Esophagus muscularis mucosa (tissue), 4 donors: Measurements from ENCODE around the gene ASCL2. TPM values are rescaled to one million over a fixed set of nuclear protein-coding genes. Genes with fewer than 3 reads are reported as not detected.

Source experiments
- DNase-seq: peaks from one replicate; pipeline ENCODE4 v3.0.0-alpha.2; 2017; ENCODE audit errors: extremely low spot score
- H3K27ac ChIP-seq, 4 donors: fragments of 200-600 bp; sonication (generic); replicated peaks in 1 of 4; 1 replicate in 3 of 4; 2 replicates in 1 of 4; pipeline ENCODE4 v1.5.1; 2016 to 2019; ENCODE audit warnings: mild to moderate bottlenecking in 1 of 4
- H3K27me3 ChIP-seq, 4 donors: fragments of 200-600 bp; sonication (generic); one replicate each; pipeline versions ENCODE4 v1.5.1 to v1.6.0; 2016 to 2019
- H3K36me3 ChIP-seq, 4 donors: fragments of 200-600 bp; sonication (generic); one replicate each; pipeline ENCODE4 v1.5.1; 2016 to 2019
- H3K4me1 ChIP-seq, 4 donors: fragments of 200-600 bp; sonication (generic); one replicate each; pipeline ENCODE4 v1.5.1; 2016 to 2019
- H3K4me3 ChIP-seq, 4 donors: fragments of 200-600 bp; sonication (generic); 1 replicate in 2 of 4; 2 replicates in 2 of 4; pipeline ENCODE4 v1.5.1; 2016 to 2019; ENCODE audit warnings: mild to moderate bottlenecking in 4 of 4, moderate library complexity in 1 of 4
- H3K9me3 ChIP-seq, 4 donors: fragments of 200-600 bp; sonication (generic); 1 replicate in 3 of 4; 2 replicates in 1 of 4; pipeline ENCODE4 v1.5.1; 2016 to 2019
- EP300 ChIP-seq: sonication (generic); formaldehyde crosslinking; IDR thresholded peaks from one replicate; pipeline ENCODE4 v1.6.1; 2017; ENCODE audit warnings: antibody characterized with exemption
- POLR2A ChIP-seq: fragments of 450-650 bp; IDR thresholded peaks from one replicate; pipeline ENCODE4 v1.6.1; 2017; ENCODE audit warnings: antibody characterized with exemption, moderate library complexity, mild to moderate bottlenecking, low read depth
- POLR2AphosphoS5 ChIP-seq, 2 donors: sonication (generic); formaldehyde crosslinking; IDR thresholded peaks; one replicate each; pipeline ENCODE4 v1.6.1; 2017; ENCODE audit warnings: antibody characterized with exemption in 2 of 2
- WGBS: methylation state at CpG from one replicate; pipeline ENCODE4 v1.1.5; 2018; 5-methylcytosine and 5-hydroxymethylcytosine counted together
- intact Hi-C: fragments of 100-400 bp; cut with DNase I; formaldehyde crosslinking; loops from one replicate; pipeline ENCODE4 v1.15.1; 2023
- total RNA-seq, 4 donors: library from RNA; depleted of rRNA; stranded (reverse); fragments of >200 nt; gene quantifications; one replicate each; pipeline versions ENCODE4 v1.1.0 to v1.2.1, GENCODE V29; 2016
- TF ChIP-seq, protein P1 (sequence below), 3 experiments: fragments of 200-600 bp in 2 of 3; fragments of 450-650 bp in 1 of 3; sonication (generic) in 2 of 3; IDR thresholded peaks; one replicate each; pipeline ENCODE4 v1.5.1; 2017 to 2019; ENCODE audit warnings: antibody characterized with exemption in 3 of 3, mild to moderate bottlenecking in 2 of 3, moderate library complexity in 1 of 3

The ASCL2 gene
- total RNA-seq, 4 donors from 2014 or later: 0.32 to 0.83 (median 0.42) TPM; not detected in 1

GRCh38 chr11:2314525-2315394 is 44.4 kb upstream of the ASCL2 start:
- intact Hi-C loops: no loop called here
- TF ChIP-seq POLR2A (no peak), EP300 (no peak), POLR2AphosphoS5 (IDR thresholded peaks at IDR 0.05) (peak; percentile 53 to 63)
- TF ChIP-seq, protein P1, sequence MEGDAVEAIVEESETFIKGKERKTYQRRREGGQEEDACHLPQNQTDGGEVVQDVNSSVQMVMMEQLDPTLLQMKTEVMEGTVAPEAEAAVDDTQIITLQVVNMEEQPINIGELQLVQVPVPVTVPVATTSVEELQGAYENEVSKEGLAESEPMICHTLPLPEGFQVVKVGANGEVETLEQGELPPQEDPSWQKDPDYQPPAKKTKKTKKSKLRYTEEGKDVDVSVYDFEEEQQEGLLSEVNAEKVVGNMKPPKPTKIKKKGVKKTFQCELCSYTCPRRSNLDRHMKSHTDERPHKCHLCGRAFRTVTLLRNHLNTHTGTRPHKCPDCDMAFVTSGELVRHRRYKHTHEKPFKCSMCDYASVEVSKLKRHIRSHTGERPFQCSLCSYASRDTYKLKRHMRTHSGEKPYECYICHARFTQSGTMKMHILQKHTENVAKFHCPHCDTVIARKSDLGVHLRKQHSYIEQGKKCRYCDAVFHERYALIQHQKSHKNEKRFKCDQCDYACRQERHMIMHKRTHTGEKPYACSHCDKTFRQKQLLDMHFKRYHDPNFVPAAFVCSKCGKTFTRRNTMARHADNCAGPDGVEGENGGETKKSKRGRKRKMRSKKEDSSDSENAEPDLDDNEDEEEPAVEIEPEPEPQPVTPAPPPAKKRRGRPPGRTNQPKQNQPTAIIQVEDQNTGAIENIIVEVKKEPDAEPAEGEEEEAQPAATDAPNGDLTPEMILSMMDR (IDR thresholded peaks at IDR 0.05): no peak
- no peaks in the 10 kb centered on the region for H3K36me3 ChIP-seq
- H3K27ac ChIP-seq: peak overlapping the region; percentile 79 to 85 (median 84)
- peak overlapping the region; percentile 25 to 39 (median 35) for H3K4me3 ChIP-seq
- no peaks in the 10 kb centered on the region for H3K27me3 ChIP-seq
- H3K9me3 ChIP-seq: peaks cover 0 to 11% (median 5%) of the 10 kb centered on the region in 4 donors
- H3K4me1 ChIP-seq: peaks cover 32 to 47% (median 43%) of the 10 kb centered on the region in 4 donors
- 45% methylated on average over 7 of the region's 16 CpGs for WGBS
- DNase-seq: no peak

DNA sequence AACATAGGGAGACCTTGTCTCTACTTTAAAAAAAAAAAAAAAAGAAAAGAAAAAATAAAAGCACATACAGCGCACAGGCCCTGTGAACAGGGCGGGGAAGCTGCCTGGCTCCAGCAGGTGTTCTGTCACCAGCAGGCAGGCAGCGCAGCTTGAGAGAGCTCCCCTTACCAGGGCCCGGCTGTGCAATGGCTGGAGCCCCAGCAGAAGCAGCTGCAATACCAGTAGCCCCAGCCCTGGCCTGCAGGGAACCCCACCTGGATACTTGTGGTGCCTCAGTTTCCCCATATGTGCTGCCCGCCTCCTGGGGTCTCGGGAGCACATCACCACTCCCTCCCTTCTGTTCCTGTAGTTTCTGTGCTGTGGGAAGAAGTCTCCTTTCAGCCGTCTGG is 43.7 kb upstream of the ASCL2 start:
- 90% methylated on average over 7 of the region's 7 CpGs for WGBS
- peaks cover 0 to 11% (median 5%) of the 10 kb centered on the region in 4 donors for H3K9me3 ChIP-seq
- peaks cover 32 to 47% (median 43%) of the 10 kb centered on the region in 4 donors for H3K4me1 ChIP-seq
- no peak for TF ChIP-seq POLR2A
- intact Hi-C loops: no loop called here
- H3K36me3 ChIP-seq: no peaks in the 10 kb centered on the region
- no peak overlapping the region for H3K4me3 ChIP-seq
- H3K27me3 ChIP-seq: no peaks in the 10 kb centered on the region
- peak overlapping the region; percentile 79 to 85 (median 84) for H3K27ac ChIP-seq
- DNase-seq: no peak

- DNase-seq: no peak
- Histone ChIP-seq H3K27me3 (no peaks in the 10 kb centered on the region), H3K4me3 (no peak overlapping the region), H3K27ac (peak overlapping the region; percentile 57 to 85 (median 80)), H3K36me3 (no peaks in the 10 kb centered on the region), H3K9me3 (peaks cover 0 to 11% (median 5%) of the 10 kb centered on the region in 4 donors), H3K4me1 (peaks cover 32 to 47% (median 43%) of the 10 kb centered on the region in 4 donors)
- TF ChIP-seq, protein P1 (IDR thresholded peaks at IDR 0.05): no peak
- no peak for TF ChIP-seq EP300
- TF ChIP-seq POLR2AphosphoS5 (IDR thresholded peaks at IDR 0.05): no peak
- no peak for TF ChIP-seq POLR2A
- 84% methylated on average over 17 of the region's 34 CpGs for WGBS
- intact Hi-C loops: no loop called here
These were observed 42.9 kb upstream of the ASCL2 start for GRCh38 chr11:2313051-2313951.

- Histone ChIP-seq H3K4me3 (no peak overlapping the region), H3K36me3 (no peaks in the 10 kb centered on the region), H3K4me1 (peaks cover 33 to 52% (median 48%) of the 10 kb centered on the region in 4 donors), H3K27me3 (no peaks in the 10 kb centered on the region), H3K9me3 (peaks cover 0 to 4% (median 2%) of the 10 kb centered on the region in 4 donors), H3K27ac (peak overlapping the region; percentile 54 to 82 (median 64))
- WGBS: 72% methylated on average over 8 of the region's 22 CpGs
- TF ChIP-seq POLR2A: no peak
- peak in 1 of 2 donors; percentile 31 for TF ChIP-seq POLR2AphosphoS5 (IDR thresholded peaks at IDR 0.05)
- no peak for DNase-seq
- intact Hi-C loops: no loop called here
These were observed 42.0 kb upstream of the ASCL2 start for GRCh38 chr11:2312232-2313042.
